OCI-LY3 (cell line): Measurements from ENCODE around the gene SRCAP.

Experiments
- H2AFZ ChIP-seq: fragments of 200-600, 300-600 bp; shearing (Covaris generic); 2 replicates; pipeline ENCODE4 v1.6.0; 2014; ENCODE audit warnings: antibody characterized with exemption, low read depth, low read length
- H3K27ac ChIP-seq: fragments of 200-600, 300-600 bp; sonication (generic); 2 replicates; pipeline ENCODE4 v1.5.1; 2014; ENCODE audit warnings: mild to moderate bottlenecking, low read length, moderate library complexity, mixed read lengths
- H3K27me3 ChIP-seq: fragments of 200-600, 300-600 bp; sonication (generic); 2 replicates; pipeline ENCODE4 v1.6.1; 2014; ENCODE audit warnings: low read depth, low read length, mixed read lengths
- H3K36me3 ChIP-seq: fragments of 200-600, 300-600 bp; sonication (generic); replicated peaks from 2 replicates; pipeline ENCODE3; 2014; ENCODE audit warnings: low read depth, low read length, mixed read lengths
- H3K4me1 ChIP-seq: fragments of 300-600, 200-600 bp; sonication (generic); 2 replicates; pipeline ENCODE4 v1.6.1; 2014; ENCODE audit warnings: low read length, mixed read lengths
- H3K4me2 ChIP-seq: fragments of 200-600, 300-600 bp; sonication (generic); 2 replicates; pipeline ENCODE4 v1.6.1; 2014; ENCODE audit warnings: low read length, mixed read lengths
- H3K4me3 ChIP-seq: fragments of 300-600, 200-600 bp; sonication (generic); 2 replicates; pipeline ENCODE4 v1.5.1; 2014; ENCODE audit warnings: antibody characterized with exemption, mild to moderate bottlenecking, low read length, moderate library complexity
- H3K79me2 ChIP-seq: fragments of 300-600, 200-600 bp; shearing (Covaris generic); 2 replicates; pipeline ENCODE4 v1.6.1; 2014; ENCODE audit warnings: mild to moderate bottlenecking, low read length, mixed read lengths
- H3K9ac ChIP-seq: fragments of 300-600, 200-600 bp; shearing (Covaris generic); 2 replicates; pipeline ENCODE4 v1.6.0; 2014; ENCODE audit warnings: mild to moderate bottlenecking, low read length, moderate library complexity
- H3K9me3 ChIP-seq: fragments of 200-600, 300-600 bp; shearing (Covaris generic); 2 replicates; pipeline ENCODE4 v1.6.1; 2014; ENCODE audit warnings: low read length, mixed read lengths; ENCODE audit not compliant: insufficient read depth
- H4K20me1 ChIP-seq: fragments of 200-600, 300-600 bp; sonication (generic); 2 replicates; pipeline ENCODE4 v1.6.1; 2016; ENCODE audit warnings: low read length, mixed read lengths; ENCODE audit not compliant: insufficient read depth
- EZH2phosphoT487 ChIP-seq: fragments of 200-600 bp; shearing (Covaris generic); IDR thresholded peaks from 2 replicates; pipeline ENCODE4 v1.6.1; 2018; ENCODE audit warnings: antibody characterized with exemption, mixed run types, low read depth
- TF ChIP-seq, protein P1 (sequence below): fragments of 200-600, 300-600 bp; sonication (generic); IDR thresholded peaks from 2 replicates; pipeline ENCODE4 v1.5.1; 2014; ENCODE audit warnings: antibody characterized with exemption, low read length, low read depth

The SRCAP gene

DNA sequence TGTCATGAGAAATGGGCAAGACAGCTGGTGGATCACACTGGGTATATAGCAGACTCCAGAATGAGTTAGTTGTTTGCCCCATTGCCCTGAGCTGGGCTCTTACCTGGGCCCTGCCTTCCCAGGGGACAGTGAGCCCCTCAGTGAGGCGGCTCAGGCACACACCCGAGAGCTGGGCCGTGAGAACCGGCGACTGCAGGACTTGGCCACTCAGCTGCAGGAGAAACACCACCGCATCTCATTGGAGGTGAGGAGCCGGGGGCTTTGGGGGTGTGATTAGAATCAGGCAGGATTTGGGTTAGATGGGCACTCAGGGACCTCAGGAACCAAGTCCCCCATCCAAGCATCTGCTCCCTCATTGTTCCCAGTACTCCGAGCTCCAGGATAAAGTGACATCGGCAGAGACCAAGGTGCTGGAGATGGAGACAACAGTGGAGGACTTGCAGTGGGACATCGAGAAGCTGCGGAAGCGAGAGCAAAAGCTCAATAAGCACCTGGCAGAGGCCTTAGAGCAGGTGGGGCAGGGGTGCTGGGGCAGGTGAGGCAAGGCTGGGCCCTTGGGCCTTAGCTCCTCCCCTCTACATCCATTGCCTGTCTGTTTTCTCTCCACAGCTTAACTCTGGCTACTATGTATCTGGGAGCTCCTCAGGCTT lies 66.0 kb downstream of the SRCAP start:
- TF ChIP-seq, protein P1, sequence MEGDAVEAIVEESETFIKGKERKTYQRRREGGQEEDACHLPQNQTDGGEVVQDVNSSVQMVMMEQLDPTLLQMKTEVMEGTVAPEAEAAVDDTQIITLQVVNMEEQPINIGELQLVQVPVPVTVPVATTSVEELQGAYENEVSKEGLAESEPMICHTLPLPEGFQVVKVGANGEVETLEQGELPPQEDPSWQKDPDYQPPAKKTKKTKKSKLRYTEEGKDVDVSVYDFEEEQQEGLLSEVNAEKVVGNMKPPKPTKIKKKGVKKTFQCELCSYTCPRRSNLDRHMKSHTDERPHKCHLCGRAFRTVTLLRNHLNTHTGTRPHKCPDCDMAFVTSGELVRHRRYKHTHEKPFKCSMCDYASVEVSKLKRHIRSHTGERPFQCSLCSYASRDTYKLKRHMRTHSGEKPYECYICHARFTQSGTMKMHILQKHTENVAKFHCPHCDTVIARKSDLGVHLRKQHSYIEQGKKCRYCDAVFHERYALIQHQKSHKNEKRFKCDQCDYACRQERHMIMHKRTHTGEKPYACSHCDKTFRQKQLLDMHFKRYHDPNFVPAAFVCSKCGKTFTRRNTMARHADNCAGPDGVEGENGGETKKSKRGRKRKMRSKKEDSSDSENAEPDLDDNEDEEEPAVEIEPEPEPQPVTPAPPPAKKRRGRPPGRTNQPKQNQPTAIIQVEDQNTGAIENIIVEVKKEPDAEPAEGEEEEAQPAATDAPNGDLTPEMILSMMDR = no peak
- TF ChIP-seq EZH2phosphoT487 = no peak
- Histone ChIP-seq H3K4me3 (no peak overlapping the region), H3K79me2 (peaks cover 20% of the 10 kb centered on the region), H3K9me3 (no peaks in the 10 kb centered on the region), H3K4me2 (no peak overlapping the region), H2AFZ (no peak overlapping the region), H3K4me1 (peaks cover 17% of the 10 kb centered on the region), H3K36me3 (peaks cover 63% of the 10 kb centered on the region), H3K27ac (no peak overlapping the region), H3K9ac (no peak overlapping the region), H3K27me3 (no peaks in the 10 kb centered on the region), H4K20me1 (no peaks in the 10 kb centered on the region)

DNA sequence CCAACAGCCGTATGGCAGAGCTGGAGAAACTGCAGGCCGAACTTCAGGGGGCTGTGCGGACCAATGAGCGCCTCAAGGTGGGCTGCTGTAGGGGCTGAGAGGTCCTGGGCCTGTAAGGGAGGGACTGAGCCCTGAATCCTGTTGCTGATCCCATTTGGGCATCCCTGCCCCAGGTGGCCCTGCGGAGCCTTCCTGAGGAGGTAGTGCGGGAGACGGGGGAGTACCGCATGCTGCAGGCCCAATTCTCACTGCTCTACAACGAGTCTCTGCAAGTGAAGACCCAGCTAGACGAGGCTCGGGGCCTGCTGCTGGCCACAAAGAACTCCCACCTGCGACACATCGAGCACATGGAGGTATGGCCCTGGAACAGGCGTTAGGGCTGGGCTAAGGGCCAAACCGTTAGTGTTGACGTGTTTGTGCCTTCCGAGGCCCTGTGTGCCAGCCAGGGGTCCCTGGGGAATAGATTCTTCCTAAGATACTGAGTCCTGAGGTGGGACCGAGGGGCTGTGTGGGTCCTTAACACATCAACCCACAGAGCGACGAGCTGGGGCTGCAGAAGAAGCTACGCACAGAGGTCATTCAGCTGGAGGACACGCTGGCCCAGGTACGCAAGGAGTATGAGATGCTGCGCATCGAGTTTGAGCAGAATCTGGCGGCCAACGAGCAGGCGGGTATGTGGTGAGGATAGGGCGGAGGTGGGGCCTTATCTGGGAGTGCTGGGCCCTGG lies 67.4 kb downstream of the SRCAP start:
- Histone ChIP-seq H4K20me1 (no peaks in the 10 kb centered on the region), H3K4me3 (no peak overlapping the region), H3K9ac (no peak overlapping the region), H3K27ac (no peak overlapping the region), H3K27me3 (no peaks in the 10 kb centered on the region), H2AFZ (no peak overlapping the region), H3K4me2 (no peak overlapping the region), H3K79me2 (peaks cover 20% of the 10 kb centered on the region), H3K9me3 (no peaks in the 10 kb centered on the region), H3K36me3 (peaks cover 66% of the 10 kb centered on the region), H3K4me1 (peaks cover 10% of the 10 kb centered on the region)
- TF ChIP-seq, protein P1 = no peak
- TF ChIP-seq EZH2phosphoT487 = no peak

DNA sequence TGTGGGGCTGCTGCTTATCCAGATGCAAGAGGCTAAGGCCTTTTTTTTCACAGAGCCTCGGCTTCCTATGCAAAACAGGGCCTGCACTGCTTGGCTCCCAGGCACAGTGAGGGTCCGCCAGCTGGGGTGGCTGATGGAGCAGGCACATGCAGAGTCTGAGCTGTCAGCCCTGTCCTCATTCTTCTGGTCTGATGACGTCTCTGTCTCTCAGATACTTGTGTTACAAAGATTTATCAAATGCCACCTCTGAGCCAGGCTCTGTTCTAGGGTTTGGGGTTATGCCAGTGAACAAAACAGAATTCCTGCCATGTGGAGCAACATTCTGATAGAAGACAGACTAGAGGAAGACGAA lies 67.9 kb downstream of the SRCAP start:
- Histone ChIP-seq H2AFZ (no peak overlapping the region), H4K20me1 (no peaks in the 10 kb centered on the region), H3K4me1 (peaks cover 10% of the 10 kb centered on the region), H3K4me3 (no peak overlapping the region), H3K4me2 (no peak overlapping the region), H3K27ac (no peak overlapping the region), H3K9ac (no peak overlapping the region), H3K36me3 (peaks cover 70% of the 10 kb centered on the region), H3K27me3 (no peaks in the 10 kb centered on the region), H3K9me3 (no peaks in the 10 kb centered on the region), H3K79me2 (peaks cover 20% of the 10 kb centered on the region)
- no peak for TF ChIP-seq EZH2phosphoT487
- TF ChIP-seq, protein P1 = no peak

DNA sequence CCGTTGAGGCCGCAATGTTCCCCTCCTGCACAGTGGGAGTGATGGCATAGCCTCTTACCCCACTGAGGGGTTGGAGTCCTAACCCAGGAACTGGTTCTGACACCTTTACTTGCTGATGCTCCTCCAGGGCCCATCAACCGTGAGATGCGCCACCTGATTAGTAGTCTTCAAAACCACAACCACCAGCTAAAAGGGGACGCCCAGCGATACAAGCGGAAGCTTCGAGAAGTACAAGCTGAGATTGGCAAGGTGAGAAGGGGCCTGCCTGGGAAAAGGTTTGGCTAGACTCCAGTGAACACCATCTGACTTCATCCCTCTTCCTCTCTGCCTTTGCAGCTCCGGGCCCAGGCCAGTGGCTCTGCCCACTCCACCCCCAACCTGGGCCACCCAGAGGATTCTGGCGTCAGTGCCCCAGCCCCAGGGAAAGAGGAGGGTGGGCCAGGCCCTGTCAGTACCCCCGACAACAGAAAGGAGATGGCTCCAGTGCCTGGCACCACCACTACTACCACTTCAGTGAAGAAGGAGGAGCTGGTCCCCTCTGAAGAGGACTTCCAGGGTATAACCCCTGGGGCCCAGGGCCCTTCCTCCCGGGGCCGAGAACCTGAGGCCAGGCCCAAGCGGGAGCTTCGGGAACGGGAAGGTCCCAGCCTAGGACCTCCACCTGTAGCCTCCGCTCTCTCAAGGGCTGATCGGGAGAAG lies 68.9 kb downstream of the SRCAP start:
- Histone ChIP-seq H3K4me1 (peaks cover 7% of the 10 kb centered on the region), H4K20me1 (no peaks in the 10 kb centered on the region), H3K9me3 (no peaks in the 10 kb centered on the region), H3K9ac (no peak overlapping the region), H3K4me2 (no peak overlapping the region), H2AFZ (no peak overlapping the region), H3K36me3 (peaks cover 79% of the 10 kb centered on the region), H3K4me3 (no peak overlapping the region), H3K27ac (no peak overlapping the region), H3K79me2 (peaks cover 12% of the 10 kb centered on the region), H3K27me3 (no peaks in the 10 kb centered on the region)
- TF ChIP-seq EZH2phosphoT487 = no peak
- TF ChIP-seq, protein P1 = no peak
